Left colon (tissue), 2 donors: ENCODE data around the gene SLC22A16. TPM values are rescaled to one million over a fixed set of nuclear protein-coding genes. Genes with fewer than 3 reads are reported as not detected.
"Not testable (repeated sequence)": the region's sequence is repeated elsewhere in the genome, so short reads cannot be mapped to it uniquely, and the experiment has no call there.

Experiments
- ATAC-seq: fragments of 200-7000 bp; cut with Tn5 transposase; one replicate; pipeline ENCODE4 v1.9.1; 2020; ENCODE audit warnings: mild to moderate bottlenecking, moderate library complexity
- DNase-seq, 2 donors: peaks; one replicate each; pipeline ENCODE4 v3.0.0-alpha.2; 2020
- intact Hi-C, 2 donors: fragments of 100-400 bp; cut with DNase I in 1 of 2; cut with micrococcal nuclease in 1 of 2; formaldehyde crosslinking; loops; one replicate each; pipeline versions ENCODE4 v1.11.2 to v1.14.0; 2022; cut with DNase I, micrococcal nuclease
- total RNA-seq, 2 donors: library from RNA; stranded (reverse); fragmentation: NEBNext Ultra II Directional; extraction: Animal tissue kit (Norgen Biotek cat#: 25700); gene quantifications; one replicate each; pipeline ENCODE4 v1.2.1, GENCODE V29; 2021
- donor health status: DM: no; HTN: no; CAD: no.
- donor health status: DM: yes; HTN: yes; CAD: no.

The SLC22A16 gene
- total RNA-seq, 2 donors from 2014 or later = not detected

DNA sequence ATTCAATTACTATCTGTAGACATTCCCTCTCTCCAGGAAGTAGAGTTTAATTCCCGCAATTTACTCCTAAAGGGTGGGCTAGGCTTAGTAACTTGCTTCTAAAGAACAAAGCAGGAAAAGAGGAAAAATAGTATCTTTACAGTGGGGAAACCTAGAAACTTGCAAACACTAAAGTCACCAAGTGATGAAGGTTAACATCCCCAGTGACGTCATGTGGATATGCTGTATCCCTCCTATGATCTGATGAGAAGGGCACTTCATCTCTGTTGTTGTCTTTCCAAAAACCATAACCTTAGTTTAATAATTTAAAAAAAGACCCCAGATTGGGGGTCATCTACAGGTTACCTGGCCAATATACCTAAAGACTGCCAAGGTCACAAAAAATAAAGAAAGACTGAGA is 17.3 kb downstream of the SLC22A16 start:
- DNase-seq (no peak), ATAC-seq (no peak)
- intact Hi-C loops = no loop called here

DNA sequence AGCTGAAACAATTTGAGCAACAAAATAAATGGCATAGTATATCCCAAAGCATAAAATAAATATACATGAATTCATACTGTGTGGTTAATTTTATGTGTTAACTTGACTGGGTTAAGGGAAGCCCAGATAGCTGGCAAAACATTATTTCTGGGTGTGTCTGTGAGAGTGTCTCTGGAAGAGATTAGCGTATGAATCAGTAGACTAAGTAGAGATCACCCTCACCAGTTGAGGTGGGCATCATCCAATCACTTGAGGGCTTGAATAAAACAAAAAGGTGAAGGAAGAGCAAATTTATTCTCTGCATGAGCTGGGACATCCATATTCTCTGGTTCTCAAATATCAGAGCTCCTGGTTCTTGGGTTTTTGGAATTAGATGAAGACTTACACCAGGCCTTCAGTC is 17.9 kb downstream of the SLC22A16 start:
- intact Hi-C loops = no loop called here
- ATAC-seq = no peak
- DNase-seq = no peak

DNA sequence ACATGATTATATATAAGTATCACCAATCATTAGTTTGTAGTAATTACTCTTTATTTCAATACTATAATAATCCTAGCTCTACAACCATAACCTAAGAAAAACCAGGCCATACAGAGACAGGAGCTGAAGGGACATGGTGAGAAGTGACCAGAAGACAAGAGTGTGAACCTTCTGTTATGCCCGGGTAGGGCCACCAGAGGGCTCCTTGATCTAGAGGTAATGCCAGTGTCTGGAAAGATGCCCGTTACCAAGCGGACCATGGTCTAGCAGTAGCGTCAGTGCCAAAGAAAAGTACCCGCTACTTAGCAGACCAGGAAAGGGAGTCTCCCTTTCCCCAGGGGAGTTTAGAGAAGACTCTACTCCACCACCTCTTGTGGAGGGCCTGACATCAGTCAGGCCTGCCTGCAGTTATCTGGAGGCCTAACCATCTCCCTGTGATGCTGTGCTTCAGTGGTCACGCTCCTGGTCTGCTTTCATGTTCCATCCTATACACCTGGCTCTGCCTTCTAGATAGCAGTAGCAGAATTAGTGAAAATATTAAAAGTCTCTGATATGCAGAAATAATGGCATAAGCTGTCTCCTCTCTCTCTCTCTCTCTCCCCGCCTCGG is 18.7 kb downstream of the SLC22A16 start:
- intact Hi-C loops, ATAC-seq: not testable (repeated sequence)
- DNase-seq = peak in 1 of 2 donors; percentile 50

DNA sequence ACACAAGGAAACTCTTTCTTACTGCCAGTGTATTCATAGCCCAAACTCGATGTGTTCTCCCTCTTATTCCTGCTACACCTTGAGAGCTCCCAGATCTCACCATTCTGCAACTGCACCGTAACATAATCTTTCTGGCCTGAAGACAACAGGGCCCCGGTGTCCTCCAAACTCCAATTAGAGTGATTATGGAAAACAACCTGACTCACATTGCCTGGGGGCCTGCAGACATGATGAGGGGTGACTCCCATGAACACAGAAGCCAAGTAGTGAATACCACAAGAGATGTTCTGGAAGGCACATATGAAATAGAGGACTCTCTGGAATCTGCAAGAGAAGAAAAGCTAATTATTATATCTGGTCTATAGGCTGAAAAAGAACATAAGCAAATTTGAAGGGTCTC is 19.7 kb downstream of the SLC22A16 start:
- ATAC-seq (no peak), DNase-seq (no peak)
- intact Hi-C loops = no loop called here

DNA sequence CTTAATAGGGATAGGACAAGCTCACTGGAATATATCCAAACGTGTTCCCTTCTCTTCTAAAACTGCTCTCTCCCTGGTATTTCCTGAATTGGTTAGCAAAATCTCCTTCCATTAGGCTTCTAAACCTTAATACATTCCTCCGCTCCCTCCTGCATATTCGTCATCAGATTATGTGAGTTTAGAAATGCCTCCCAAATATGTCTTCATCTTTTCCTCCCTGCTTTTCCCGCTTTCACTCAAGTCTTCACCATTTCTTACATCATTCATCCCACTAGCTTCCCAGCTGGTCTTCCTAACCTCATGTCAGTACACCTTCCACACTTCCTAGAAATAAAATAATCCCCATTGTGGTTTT is 26.9 kb downstream of the SLC22A16 start:
- ATAC-seq (no peak), DNase-seq (no peak)
- intact Hi-C loops = no loop called here

DNA sequence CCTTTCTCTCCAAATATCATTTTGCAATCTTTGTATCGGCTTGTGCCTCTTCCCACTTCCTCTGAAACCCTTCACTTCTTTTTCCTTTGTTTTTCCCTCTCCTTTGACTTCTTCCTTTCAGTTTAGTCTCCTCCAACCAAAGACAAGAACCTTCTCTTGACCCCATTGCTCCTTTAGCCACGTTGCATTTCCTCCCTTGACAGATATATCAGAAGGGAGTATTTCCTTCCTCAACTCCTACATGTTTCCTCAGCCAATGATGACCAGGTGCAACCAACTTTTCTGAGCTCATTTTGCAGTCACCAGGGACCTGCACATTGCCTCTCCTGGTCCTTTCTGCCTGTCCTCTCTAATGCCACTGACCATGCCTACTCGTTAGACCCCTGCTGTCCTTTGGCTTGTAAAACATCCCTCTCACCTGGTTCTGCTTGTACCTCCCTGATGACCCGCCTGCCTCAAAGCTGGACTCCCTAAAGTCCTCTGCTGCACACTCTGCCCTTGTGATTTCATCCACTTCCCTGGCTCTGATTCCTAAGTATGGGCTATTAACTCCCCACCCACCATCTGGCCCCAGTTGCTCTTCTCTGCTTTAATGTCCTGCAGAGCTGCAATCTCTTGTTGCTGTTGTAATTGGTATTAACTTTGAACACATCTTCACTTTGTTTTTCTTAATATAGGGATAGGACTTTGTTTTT is 27.4 kb downstream of the SLC22A16 start:
- intact Hi-C loops = no loop called here
- DNase-seq (no peak), ATAC-seq (no peak)

DNA sequence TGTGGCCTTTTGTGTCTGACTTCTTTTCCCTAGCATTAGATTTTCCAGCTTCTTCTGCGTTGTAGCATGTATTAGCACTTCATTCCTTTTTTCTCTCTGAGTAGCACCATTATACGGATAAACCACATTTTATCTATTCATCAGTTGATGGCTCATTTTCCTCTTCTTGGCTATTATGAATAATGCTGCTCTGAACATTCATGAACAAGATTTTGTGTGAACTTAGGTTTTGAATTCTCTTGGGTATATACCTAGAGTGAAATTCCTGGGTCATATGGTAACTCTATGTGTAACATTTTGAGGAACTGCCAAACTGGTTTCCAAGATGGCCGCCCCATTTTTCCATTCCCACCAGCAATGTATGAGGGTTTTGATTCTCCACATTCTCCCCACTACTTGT is 28.7 kb downstream of the SLC22A16 start:
- intact Hi-C loops = no loop called here
- ATAC-seq (no peak), DNase-seq (no peak)

DNA sequence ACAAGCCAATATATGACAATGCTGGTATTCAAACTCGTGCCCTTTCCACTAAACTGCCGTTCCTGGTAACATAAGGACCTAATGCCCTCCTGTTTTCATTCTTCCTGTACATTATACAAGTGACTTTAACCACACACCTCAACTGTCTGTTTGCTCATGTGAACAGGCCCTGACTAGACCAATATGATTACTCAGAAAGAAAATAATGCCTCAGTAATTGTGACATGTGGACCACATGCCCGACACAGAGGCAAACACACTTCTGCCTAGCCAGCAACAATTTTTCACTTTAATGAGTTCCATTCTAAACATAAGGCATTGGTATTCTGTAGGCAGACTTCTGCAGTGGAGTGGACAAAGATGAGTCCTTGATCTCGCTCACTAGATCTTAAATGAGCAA is 30.0 kb downstream of the SLC22A16 start:
- intact Hi-C loops = no loop called here
- no peak for DNase-seq
- no peak for ATAC-seq

DNA sequence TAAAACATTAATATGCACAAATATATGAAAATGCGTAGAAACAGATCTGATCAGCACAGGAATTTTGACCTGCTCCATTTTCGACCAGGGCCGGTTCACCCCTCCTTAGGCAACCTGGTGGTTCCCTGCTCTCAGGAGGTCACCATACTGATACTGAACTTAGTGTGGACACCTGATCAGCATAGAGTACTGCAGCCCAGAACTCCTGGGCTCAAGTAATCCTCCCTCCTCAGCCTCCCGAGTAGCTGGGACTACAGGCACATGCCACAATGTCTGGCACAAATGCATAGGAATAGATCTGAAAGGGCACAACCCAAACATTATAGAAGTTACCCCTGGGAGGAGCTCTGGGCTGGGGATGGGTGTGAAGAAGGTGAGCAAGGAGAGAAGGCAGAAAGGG is 36.4 kb downstream of the SLC22A16 start:
- ATAC-seq = no peak
- intact Hi-C loops = no loop called here
- DNase-seq = no peak

DNA sequence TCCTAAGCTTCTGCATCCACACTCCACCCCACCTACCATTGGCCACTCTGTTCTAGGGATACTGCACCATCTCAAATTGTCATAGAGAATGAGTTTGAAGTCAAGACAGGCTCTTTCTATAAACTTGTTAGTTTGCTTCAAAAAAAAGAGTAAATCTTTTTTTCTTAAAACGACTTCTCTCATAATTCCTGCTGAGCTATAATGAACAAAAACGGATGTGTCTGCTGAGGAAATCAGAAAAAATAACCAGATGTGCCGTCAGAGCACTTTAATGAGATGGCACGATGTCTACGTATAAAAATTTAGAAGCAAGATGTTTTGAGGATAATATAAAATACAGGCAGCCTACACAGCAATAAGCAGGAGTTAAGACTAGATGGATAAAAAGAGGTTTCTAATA is 37.1 kb downstream of the SLC22A16 start:
- intact Hi-C loops = no loop called here
- DNase-seq (no peak), ATAC-seq (no peak)

DNA sequence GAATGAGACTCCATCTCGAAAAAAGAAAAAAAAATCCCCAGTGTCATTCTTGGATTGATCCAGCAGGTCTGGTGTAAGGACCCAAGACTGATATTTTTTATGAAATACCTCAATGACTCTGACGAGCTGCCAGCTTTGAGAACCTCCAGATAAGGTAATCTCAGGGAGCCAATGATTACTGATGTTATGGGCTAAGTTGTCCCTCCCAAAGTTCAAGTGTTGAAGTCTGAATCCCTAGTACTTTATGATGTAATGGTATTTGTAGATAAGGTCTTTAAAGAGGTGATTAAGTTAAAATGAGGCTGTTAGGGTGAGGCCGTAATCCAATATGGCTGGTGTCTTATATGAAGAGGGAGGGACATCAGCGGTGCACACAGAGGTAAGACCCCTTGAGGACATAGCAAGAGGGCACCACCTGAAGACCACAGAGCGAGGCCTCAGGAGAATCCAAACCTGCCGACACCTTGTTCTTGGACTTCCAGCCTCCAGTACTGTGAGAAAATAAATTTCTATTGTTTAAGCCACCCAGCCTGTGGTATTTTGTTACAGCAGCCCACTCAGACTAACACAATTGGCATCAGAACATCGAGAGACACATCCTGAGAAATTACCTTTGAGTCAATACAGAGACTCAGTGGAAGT is 41.3 kb downstream of the SLC22A16 start:
- intact Hi-C loops = no loop called here

DNA sequence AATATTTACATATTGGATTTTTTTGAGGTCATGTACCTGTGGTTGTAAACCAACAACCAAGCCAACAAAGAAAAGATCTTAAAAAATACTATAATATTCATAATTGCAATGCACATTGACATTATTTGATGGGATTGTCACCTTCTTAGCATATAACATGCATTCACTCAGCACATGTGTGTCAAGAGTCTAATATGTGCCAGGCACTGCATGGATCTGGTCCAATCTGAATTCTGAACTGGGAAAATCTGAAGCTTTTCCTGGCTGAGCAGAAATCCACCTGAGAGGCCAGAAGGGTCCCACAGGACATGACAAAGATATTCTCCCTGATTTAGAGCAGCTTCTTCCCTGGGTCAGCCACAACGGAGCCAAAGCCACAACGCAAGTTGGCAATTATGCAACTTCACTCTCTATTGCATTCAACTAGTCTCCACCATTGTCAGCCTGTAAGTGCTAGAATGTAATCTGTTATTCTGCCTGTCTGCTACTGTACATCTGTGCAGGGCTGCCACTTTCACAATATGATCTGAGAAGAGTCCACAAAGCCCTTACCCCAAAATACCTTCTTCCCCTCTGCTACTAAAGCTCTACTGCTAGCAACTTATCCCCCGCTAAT is 44.0 kb downstream of the SLC22A16 start:
- intact Hi-C loops = no loop called here
- DNase-seq (no peak), ATAC-seq (no peak)

More for the DNA sequence above, 41.3 kb downstream of the SLC22A16 start:
- ATAC-seq = no peak
- DNase-seq = no peak

DNA sequence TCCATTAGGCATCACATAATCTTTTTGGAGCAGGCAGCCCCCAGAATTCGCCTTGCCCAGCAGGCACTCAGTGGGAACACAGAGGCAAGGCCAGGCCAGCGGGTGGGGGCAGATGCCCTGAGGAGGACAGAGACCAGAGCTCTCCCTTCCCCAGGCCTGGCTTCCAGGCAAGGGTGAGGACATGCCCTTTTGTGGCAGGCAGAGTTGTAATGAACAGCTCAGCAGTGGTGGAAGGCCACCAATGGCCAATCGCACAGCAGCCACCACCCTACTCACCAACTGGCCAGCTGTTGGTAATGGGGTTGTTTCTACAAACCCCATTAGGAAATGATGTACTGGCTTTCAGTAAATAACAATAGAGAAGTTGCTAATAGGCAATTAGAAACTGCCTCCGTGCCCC is 45.7 kb downstream of the SLC22A16 start:
- intact Hi-C loops = no loop called here
- DNase-seq (no peak), ATAC-seq (no peak)

DNA sequence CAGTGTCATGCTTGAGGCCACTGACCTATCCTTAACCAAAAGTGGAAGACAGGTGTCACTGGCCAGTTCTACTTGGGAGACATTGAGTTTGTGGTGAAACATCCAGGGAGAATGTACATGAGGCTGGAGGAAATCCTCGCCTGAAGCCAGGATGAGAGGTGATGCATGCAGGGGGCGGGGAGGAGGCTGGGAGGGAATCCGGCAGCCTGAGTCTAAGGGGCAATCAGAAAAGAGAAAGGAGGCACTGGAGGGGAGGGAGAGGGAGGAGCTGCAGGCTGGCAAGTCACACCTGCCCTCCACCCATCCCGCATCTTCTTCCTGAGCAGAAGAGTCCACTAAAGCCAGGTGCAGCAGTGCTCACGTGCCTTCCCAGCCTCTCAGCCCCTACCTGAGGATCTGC is 46.2 kb downstream of the SLC22A16 start:
- intact Hi-C loops = no loop called here
- DNase-seq = no peak
- no peak for ATAC-seq

DNA sequence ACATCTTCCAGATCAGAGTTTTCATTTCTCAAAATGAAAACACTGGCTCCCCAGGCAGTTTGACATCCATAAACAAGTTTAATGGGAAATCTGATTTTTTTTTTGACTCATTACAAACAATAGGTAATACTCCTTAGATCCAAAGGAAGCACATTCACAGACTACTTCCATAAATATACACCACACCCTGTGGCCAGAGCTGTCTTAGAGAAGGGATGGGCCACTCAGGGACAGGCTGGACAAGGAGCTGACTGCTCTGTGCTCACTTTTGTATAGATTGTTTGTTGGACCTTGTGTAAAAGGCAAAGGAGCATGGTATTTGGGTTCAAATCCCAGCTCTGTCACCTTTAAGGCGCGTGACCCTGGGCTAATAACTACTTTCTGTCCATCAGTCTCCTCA is 48.3 kb downstream of the SLC22A16 start:
- no peak for DNase-seq
- intact Hi-C loops = no loop called here
- peak; percentile 49 for ATAC-seq

DNA sequence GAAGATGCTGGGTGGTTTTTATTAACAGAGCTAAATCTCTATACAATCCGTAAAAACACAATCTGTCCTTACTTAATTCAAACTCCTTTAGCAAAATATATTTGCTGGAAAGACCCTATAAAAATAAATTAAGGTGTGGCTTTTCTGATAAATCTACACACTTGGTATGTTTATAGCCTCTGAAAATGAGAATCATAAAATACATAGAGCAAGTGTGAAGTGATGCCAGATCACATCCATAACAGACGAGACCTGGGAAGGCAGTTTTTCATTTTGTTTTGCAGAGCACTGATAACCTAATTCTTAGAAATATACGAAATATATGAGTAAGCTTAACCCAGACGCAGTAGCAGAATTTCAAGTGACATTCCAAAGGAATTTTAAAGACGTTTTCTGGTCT is 50.6 kb downstream of the SLC22A16 start:
- intact Hi-C loops = no loop called here
- DNase-seq = no peak
- no peak for ATAC-seq

DNA sequence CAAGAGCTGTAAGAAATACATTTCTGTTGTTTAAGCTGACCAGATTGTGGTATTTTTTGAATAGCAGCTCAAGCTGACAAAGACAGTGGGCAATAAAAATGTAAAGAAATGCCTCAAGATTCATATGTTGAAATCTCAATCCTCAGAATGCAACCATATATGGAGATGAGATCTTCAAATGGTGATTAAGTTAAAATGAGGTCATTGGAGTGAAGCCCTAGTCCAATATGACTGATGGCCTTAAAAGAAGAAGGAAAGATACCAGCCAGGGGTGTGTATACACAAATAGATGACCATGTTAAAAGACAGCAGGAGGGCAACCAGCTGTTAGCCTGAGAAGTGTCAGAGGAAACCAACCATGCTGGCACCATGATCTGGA is 54.0 kb downstream of the SLC22A16 start:
- ATAC-seq (no peak), DNase-seq (no peak)
- intact Hi-C loops = no loop called here

DNA sequence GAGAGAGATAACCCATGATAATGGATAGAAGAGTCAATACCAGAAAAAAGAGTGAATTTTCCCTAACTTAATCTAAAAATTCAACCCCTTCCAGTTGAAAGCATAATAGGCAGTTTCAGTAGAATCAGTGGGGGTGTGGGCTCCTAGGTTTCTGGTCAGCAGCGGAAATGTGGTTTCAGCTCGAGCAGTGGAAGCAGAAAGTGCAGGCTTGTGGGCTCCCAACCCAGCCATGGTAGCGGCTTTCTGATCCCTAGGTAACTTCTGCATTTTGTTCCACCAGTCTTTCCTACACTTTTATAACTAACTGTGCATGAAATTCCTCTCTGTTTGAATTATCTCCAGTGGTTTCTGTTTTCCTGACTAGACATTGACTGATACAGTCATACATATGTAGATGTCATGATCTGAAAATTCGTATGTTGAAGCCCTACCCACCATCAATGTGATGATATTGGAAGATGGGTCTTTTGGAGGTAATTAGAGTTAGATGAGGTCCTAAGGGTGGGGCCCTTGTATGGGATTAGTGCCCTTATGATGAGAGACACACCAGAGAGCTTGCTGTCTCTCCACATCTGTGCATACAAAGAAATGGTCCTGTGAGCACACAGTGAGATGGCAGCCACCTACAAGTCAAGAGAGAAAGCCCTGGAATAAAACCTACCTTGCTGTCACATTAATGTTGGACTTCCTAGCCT is 54.5 kb downstream of the SLC22A16 start:
- no peak for DNase-seq
- ATAC-seq = no peak
- intact Hi-C loops = no loop called here

DNA sequence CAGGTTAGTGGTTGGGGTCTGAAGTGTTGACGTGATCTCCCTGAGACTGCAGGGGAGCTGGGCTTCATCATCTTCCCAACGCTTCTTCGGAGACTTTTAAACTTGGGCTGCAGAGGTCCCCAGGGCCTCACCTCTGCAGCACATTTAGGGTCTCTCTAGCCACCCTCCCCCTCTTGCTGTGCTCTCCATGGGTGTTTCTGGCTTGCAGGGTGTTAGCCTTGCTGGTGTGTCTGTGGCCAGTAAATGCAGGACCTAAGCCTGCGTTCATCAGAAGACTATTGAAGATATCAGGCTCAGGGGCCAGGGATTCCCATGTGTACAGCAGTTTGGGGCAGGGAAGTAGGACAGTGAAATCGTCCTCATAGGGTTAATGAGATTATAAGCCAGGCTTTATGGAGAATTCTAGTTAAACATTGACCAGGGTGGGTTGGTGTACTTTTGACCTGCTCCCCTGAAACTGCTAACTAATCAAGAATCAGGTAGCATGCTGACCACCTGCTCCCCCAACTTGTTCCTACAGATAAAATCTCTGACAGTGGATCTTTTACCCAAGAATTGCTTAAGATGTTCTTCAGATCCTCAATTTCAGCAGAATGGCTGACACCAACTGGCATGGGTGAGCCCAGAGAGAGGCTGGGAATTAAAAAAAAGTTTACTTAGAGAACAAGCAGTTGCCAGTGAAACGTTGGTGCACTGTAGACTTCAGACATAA is 57.2 kb downstream of the SLC22A16 start:
- intact Hi-C loops = no loop called here
- no peak for DNase-seq
- peak; percentile 73 for ATAC-seq
